Liver (tissue), 9 donors: ENCODE measurements around the gene NUDC. TPM values are rescaled to one million over a fixed set of nuclear protein-coding genes. Genes with fewer than 3 reads are reported as not detected.
"Not testable (repeated sequence)": the region's sequence is repeated elsewhere in the genome, so short reads cannot be mapped to it uniquely, and the experiment has no call there.

Source experiments
- DNase-seq: peaks from one replicate; pipeline ENCODE4 v3.0.0-alpha.2; 2017; ENCODE audit warnings: low spot score
- H3K27ac ChIP-seq, 2 donors: one replicate each; pipeline ENCODE4 v1.7.0; 2013; ENCODE audit warnings: inconsistent platforms in 2 of 2, low read length in 2 of 2, control low read depth in 1 of 2, low read depth in 1 of 2, mild to moderate bottlenecking in 1 of 2
- H3K27me3 ChIP-seq, 4 donors: one replicate each; pipeline versions ENCODE4 v1.6.1 to v1.7.0; 2013; ENCODE audit warnings: low read length in 3 of 4, inconsistent platforms in 1 of 4, mild to moderate bottlenecking in 1 of 4, moderate library complexity in 1 of 4; ENCODE audit not compliant: control insufficient read depth in 4 of 4, insufficient read depth in 4 of 4
- H3K36me3 ChIP-seq, 4 donors: one replicate each; pipeline versions ENCODE4 v1.6.1 to v1.7.0; 2013; ENCODE audit warnings: low read length in 3 of 4, mild to moderate bottlenecking in 3 of 4, low read depth in 1 of 4, moderate library complexity in 1 of 4; ENCODE audit not compliant: control insufficient read depth in 4 of 4, insufficient read depth in 3 of 4
- H3K4me1 ChIP-seq, 4 donors: one replicate each; pipeline versions ENCODE4 v1.6.1 to v1.7.0; 2013; ENCODE audit warnings: low read length in 3 of 4, mild to moderate bottlenecking in 3 of 4, moderate library complexity in 1 of 4; ENCODE audit not compliant: control insufficient read depth in 4 of 4, insufficient read depth in 4 of 4
- H3K4me3 ChIP-seq, 3 donors: one replicate each; pipeline versions ENCODE4 v1.6.1 to v1.7.0; 2013; ENCODE audit warnings: low read length in 3 of 3, control low read depth in 1 of 3, low read depth in 1 of 3, mild to moderate bottlenecking in 1 of 3
- H3K9ac ChIP-seq, 2 donors: one replicate each; pipeline ENCODE4 v1.7.0; 2013; ENCODE audit warnings: low read length in 2 of 2, mild to moderate bottlenecking in 2 of 2, moderate library complexity in 2 of 2, control low read depth in 1 of 2, low read depth in 1 of 2
- H3K9me3 ChIP-seq, 4 donors: one replicate each; pipeline versions ENCODE4 v1.6.1 to v1.7.0; 2013; ENCODE audit warnings: low read length in 3 of 4; ENCODE audit not compliant: control insufficient read depth in 4 of 4
- EGR1 ChIP-seq, 2 donors: IDR thresholded peaks; 2 replicates each; pipeline ENCODE4 v1.6.1; 2016 to 2018; ENCODE audit warnings: antibody characterized with exemption in 2 of 2, low read depth in 2 of 2
- FOXA1 ChIP-seq: IDR thresholded peaks from 2 replicates; pipeline ENCODE4 v1.6.1; 2016; ENCODE audit warnings: antibody characterized with exemption
- FOXA2 ChIP-seq: IDR thresholded peaks from 2 replicates; pipeline ENCODE4 v1.6.1; 2016; ENCODE audit warnings: antibody characterized with exemption
- GABPA ChIP-seq, 2 donors: IDR thresholded peaks in 1 of 2; conservative IDR thresholded peaks in 1 of 2; 2 replicates each; pipeline ENCODE4 v1.6.1; 2016; ENCODE audit warnings: antibody characterized with exemption in 2 of 2, mild to moderate bottlenecking in 1 of 2, moderate library complexity in 1 of 2
- HNF4G ChIP-seq: IDR thresholded peaks from 2 replicates; pipeline ENCODE4 v1.6.1; 2016; ENCODE audit warnings: antibody characterized with exemption
- JUND ChIP-seq, 2 donors: IDR thresholded peaks; 2 replicates each; pipeline ENCODE4 v1.6.1; 2016; ENCODE audit warnings: antibody characterized with exemption in 2 of 2
- NR2F2 ChIP-seq: IDR thresholded peaks from 2 replicates; pipeline ENCODE4 v1.6.1; 2016; ENCODE audit warnings: antibody characterized with exemption
- RAD21 ChIP-seq, 2 donors: IDR thresholded peaks; 2 replicates each; pipeline ENCODE4 v1.6.1; 2016; ENCODE audit warnings: antibody characterized with exemption in 2 of 2, mild to moderate bottlenecking in 2 of 2
- RXRA ChIP-seq, 2 donors: IDR thresholded peaks; 2 replicates each; pipeline ENCODE4 v1.6.1; 2017 to 2018; ENCODE audit warnings: antibody characterized with exemption in 2 of 2, mild to moderate bottlenecking in 1 of 2
- SP1 ChIP-seq: IDR thresholded peaks from 2 replicates; pipeline ENCODE4 v1.6.1; 2018; ENCODE audit warnings: antibody characterized with exemption, mild to moderate bottlenecking
- TAF1 ChIP-seq: conservative IDR thresholded peaks from 2 replicates; pipeline ENCODE4 v1.6.1; 2016; ENCODE audit warnings: antibody characterized with exemption, mild to moderate bottlenecking
- YY1 ChIP-seq: IDR thresholded peaks from 2 replicates; pipeline ENCODE4 v1.6.1; 2016; ENCODE audit warnings: antibody characterized with exemption, mild to moderate bottlenecking
- WGBS: extraction: QIAGEN DNeasy Blood & Tissue Kit; methylation state at CpG from one replicate; pipeline ENCODE4 v1.1.7; 2013; 5-methylcytosine and 5-hydroxymethylcytosine counted together
- polyA plus RNA-seq, 2 donors: library from polyadenylated mRNA; stranded (reverse) in 1 of 2; unstranded in 1 of 2; fragments of 200-250 nt in 1 of 2; fragments of >200 nt in 1 of 2; fragmentation: Nextera tagmentation in 1 of 2; extraction: Ambion mirVana in 1 of 2; gene quantifications; one replicate each; pipeline versions ENCODE4 v1.2.1 to v1.2.3, GENCODE V29; 2013 to 2015
- total RNA-seq, 2 donors: library from RNA; depleted of rRNA; stranded (reverse); fragments of >200 nt; gene quantifications; one replicate each; pipeline ENCODE4 v1.2.3, GENCODE V29; 2014
- TF ChIP-seq, protein P1 (sequence below): fragments of 150-350 bp; IDR thresholded peaks from 2 replicates; pipeline ENCODE4 v1.5.1; 2017; ENCODE audit warnings: improper control_type of control experiment, low read depth, low read length; ENCODE audit not compliant: missing input control
- TF ChIP-seq, protein P2 (sequence below): IDR thresholded peaks from 2 replicates; pipeline ENCODE4 v1.6.1; 2016; ENCODE audit warnings: antibody characterized with exemption
- TF ChIP-seq, protein P3 (sequence below): IDR thresholded peaks from 2 replicates; pipeline ENCODE4 v1.6.1; 2016; ENCODE audit warnings: antibody characterized with exemption
- TF ChIP-seq, protein P4 (sequence below): IDR thresholded peaks from 2 replicates; pipeline ENCODE4 v1.6.1; 2016; ENCODE audit warnings: antibody characterized with exemption, mild to moderate bottlenecking
- TF ChIP-seq, protein P5 (sequence below): IDR thresholded peaks from 2 replicates; pipeline ENCODE4 v1.6.1; 2016; ENCODE audit warnings: antibody characterized with exemption
- donor health status: healthy.
- donor health status: healthy.
- donor health status: healthy.
- donor health status: healthy.
- donor health status: healthy.

Gene NUDC
- total and polyA plus RNA-seq, 4 donors = 18.2 to 50.7 (median 36.2) TPM

DNA sequence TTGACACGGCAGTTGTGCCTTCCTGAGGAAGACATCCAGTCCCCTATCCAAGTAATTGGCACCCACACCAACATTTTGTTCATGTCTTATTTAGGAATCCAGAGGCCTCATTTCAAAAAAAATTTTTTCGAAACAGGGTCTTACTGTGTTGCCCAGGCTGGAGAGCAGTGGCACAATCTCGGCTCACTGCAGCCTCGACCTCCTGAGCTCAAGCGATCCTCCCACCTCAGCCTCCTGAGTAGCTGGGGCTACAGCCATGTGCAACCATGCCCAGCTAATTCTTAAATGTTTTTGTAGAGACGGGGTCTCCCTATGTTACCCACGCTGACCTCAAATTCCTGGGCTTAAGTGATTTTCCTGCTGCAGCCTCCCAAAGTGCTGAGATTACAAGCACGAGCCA, 62.7 kb downstream of the NUDC start:
- DNase-seq = no peak
- H3K27ac ChIP-seq = no peak overlapping the region
- TF ChIP-seq GABPA (IDR thresholded peaks at IDR 0.05 in 1 of 2, conservative IDR thresholded peaks at IDR 0.05 in 1 of 2) (no peak), FOXA2 (no peak), RXRA (IDR thresholded peaks at IDR 0.05) (no peak), SP1 (no peak), NR2F2 (no peak), FOXA1 (no peak), TAF1 (no peak), JUND (IDR thresholded peaks at IDR 0.05) (no peak), YY1 (no peak), HNF4G (no peak), EGR1 (IDR thresholded peaks at IDR 0.05; ENCODE audit: low read depth in 2 of 2) (no peak), RAD21 (IDR thresholded peaks at IDR 0.05) (no peak)
- TF ChIP-seq, protein P1, sequence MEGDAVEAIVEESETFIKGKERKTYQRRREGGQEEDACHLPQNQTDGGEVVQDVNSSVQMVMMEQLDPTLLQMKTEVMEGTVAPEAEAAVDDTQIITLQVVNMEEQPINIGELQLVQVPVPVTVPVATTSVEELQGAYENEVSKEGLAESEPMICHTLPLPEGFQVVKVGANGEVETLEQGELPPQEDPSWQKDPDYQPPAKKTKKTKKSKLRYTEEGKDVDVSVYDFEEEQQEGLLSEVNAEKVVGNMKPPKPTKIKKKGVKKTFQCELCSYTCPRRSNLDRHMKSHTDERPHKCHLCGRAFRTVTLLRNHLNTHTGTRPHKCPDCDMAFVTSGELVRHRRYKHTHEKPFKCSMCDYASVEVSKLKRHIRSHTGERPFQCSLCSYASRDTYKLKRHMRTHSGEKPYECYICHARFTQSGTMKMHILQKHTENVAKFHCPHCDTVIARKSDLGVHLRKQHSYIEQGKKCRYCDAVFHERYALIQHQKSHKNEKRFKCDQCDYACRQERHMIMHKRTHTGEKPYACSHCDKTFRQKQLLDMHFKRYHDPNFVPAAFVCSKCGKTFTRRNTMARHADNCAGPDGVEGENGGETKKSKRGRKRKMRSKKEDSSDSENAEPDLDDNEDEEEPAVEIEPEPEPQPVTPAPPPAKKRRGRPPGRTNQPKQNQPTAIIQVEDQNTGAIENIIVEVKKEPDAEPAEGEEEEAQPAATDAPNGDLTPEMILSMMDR = no peak
- TF ChIP-seq, protein P2, sequence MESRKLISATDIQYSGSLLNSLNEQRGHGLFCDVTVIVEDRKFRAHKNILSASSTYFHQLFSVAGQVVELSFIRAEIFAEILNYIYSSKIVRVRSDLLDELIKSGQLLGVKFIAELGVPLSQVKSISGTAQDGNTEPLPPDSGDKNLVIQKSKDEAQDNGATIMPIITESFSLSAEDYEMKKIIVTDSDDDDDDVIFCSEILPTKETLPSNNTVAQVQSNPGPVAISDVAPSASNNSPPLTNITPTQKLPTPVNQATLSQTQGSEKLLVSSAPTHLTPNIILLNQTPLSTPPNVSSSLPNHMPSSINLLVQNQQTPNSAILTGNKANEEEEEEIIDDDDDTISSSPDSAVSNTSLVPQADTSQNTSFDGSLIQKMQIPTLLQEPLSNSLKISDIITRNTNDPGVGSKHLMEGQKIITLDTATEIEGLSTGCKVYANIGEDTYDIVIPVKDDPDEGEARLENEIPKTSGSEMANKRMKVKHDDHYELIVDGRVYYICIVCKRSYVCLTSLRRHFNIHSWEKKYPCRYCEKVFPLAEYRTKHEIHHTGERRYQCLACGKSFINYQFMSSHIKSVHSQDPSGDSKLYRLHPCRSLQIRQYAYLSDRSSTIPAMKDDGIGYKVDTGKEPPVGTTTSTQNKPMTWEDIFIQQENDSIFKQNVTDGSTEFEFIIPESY = no peak
- TF ChIP-seq, protein P3, sequence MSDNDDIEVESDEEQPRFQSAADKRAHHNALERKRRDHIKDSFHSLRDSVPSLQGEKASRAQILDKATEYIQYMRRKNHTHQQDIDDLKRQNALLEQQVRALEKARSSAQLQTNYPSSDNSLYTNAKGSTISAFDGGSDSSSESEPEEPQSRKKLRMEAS = no peak
- TF ChIP-seq, protein P4, sequence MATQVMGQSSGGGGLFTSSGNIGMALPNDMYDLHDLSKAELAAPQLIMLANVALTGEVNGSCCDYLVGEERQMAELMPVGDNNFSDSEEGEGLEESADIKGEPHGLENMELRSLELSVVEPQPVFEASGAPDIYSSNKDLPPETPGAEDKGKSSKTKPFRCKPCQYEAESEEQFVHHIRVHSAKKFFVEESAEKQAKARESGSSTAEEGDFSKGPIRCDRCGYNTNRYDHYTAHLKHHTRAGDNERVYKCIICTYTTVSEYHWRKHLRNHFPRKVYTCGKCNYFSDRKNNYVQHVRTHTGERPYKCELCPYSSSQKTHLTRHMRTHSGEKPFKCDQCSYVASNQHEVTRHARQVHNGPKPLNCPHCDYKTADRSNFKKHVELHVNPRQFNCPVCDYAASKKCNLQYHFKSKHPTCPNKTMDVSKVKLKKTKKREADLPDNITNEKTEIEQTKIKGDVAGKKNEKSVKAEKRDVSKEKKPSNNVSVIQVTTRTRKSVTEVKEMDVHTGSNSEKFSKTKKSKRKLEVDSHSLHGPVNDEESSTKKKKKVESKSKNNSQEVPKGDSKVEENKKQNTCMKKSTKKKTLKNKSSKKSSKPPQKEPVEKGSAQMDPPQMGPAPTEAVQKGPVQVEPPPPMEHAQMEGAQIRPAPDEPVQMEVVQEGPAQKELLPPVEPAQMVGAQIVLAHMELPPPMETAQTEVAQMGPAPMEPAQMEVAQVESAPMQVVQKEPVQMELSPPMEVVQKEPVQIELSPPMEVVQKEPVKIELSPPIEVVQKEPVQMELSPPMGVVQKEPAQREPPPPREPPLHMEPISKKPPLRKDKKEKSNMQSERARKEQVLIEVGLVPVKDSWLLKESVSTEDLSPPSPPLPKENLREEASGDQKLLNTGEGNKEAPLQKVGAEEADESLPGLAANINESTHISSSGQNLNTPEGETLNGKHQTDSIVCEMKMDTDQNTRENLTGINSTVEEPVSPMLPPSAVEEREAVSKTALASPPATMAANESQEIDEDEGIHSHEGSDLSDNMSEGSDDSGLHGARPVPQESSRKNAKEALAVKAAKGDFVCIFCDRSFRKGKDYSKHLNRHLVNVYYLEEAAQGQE = no peak
- TF ChIP-seq, protein P5, sequence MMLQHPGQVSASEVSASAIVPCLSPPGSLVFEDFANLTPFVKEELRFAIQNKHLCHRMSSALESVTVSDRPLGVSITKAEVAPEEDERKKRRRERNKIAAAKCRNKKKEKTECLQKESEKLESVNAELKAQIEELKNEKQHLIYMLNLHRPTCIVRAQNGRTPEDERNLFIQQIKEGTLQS = no peak
- no peaks in the 10 kb centered on the region for H3K4me1 ChIP-seq
- 90% methylated on average over 8 of the region's 8 CpGs for WGBS
- H3K4me3 ChIP-seq = no peak overlapping the region
- no peak overlapping the region for H3K9ac ChIP-seq
- H3K36me3 ChIP-seq = no peaks in the 10 kb centered on the region
- H3K9me3 ChIP-seq = no peaks in the 10 kb centered on the region
- no peaks in the 10 kb centered on the region for H3K27me3 ChIP-seq

DNA sequence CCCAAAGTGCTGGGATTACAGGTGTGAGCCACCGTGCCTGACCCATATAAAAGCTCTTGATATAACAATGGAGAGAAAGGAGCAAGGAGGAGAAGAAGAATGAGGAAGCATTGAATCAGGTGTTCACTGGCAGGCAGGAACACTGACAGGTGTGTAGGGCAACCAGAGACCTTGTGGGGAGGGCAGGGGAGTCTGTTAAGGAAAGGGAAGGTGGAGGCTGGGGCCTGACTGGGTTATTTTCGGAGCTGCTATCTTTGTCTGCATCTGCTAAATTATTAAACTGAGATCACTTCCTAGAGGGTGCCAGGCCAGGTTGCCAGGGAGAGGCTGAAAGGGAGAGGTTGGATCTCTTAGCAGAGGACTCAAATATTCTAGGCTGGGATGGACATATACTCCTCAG, 65.1 kb downstream of the NUDC start:
- no peak overlapping the region for H3K27ac ChIP-seq
- H3K9ac ChIP-seq = no peak overlapping the region
- H3K4me3 ChIP-seq = no peak overlapping the region
- 69% methylated on average over 2 of the region's 2 CpGs for WGBS
- no peak for TF ChIP-seq FOXA1
- no peak for DNase-seq
- no peaks in the 10 kb centered on the region for H3K36me3 ChIP-seq
- H3K4me1 ChIP-seq = peaks cover 0 to 6% (median 3%) of the 10 kb centered on the region in 4 donors
- H3K9me3 ChIP-seq = no peaks in the 10 kb centered on the region
- H3K27me3 ChIP-seq = no peaks in the 10 kb centered on the region

DNA sequence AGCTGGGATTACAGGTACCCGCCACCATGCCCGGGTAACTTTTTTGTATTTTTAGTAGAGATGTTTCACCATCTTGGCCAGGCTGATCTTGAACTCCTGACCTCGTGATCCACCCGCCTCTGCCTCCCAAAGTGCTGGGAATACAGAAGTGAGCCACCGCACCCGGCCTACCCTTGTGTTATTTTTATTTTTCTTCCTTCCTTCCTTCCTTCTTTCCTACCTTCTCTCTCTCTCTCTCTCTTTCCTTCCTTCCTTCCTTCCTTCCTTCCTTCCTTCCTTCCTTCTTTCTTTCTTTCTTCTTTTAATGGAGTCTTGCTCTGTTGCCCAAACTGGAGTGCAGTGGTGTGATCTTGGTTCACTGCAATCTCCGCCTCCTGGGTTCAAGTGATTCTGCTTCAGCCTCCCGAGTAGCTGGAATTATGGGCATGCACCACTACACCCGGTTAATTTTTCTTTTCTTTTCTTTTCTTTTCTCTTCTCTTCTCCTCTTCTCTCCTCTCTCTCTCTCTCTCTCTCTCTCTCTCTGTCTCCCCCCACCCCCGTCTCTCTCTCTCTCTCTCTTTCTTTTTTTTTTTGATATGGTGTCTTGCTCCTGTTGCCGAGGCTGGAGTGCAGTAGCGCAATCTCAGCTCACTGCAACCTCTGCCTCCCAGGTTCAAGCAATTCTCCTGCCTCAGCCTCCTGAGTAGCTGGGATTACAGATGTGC, 68.0 kb downstream of the NUDC start:
- H3K36me3 ChIP-seq, H3K27ac ChIP-seq, H3K9me3 ChIP-seq, H3K9ac ChIP-seq, DNase-seq, H3K27me3 ChIP-seq, H3K4me3 ChIP-seq: not testable (repeated sequence)
- peaks cover 4 to 19% (median 13%) of the 10 kb centered on the region in 4 donors for H3K4me1 ChIP-seq
- 82% methylated on average over 12 of the region's 12 CpGs for WGBS
